ENCODE results near the gene STMN3.

Gene STMN3

GRCh38 chr20:63668351-63668750 lies 15.1 kb upstream of the STMN3 start:
- H3K27ac ChIP-seq: no peak overlapping the region
- TF ChIP-seq CTCF (IDR thresholded peaks at IDR 0.05) (no peak), ZFX (IDR thresholded peaks at IDR 0.05; ENCODE audit: borderline replicate concordance) (no peak)

- H3K27ac ChIP-seq: no peak overlapping the region
- TF ChIP-seq ZFX (IDR thresholded peaks at IDR 0.05; ENCODE audit: borderline replicate concordance): no peak
- TF ChIP-seq CTCF (IDR thresholded peaks at IDR 0.05): no peak
Measured at GRCh38 chr20:63667858-63668257, 14.6 kb upstream of the STMN3 start.

- TF ChIP-seq CTCF (IDR thresholded peaks at IDR 0.05) (no peak), ZFX (IDR thresholded peaks at IDR 0.05; ENCODE audit: borderline replicate concordance) (no peak)
- H3K27ac ChIP-seq: no peak overlapping the region
Measured at GRCh38 chr20:63665708-63666107, 12.5 kb upstream of the STMN3 start.

- TF ChIP-seq CTCF (IDR thresholded peaks at IDR 0.05) (no peak), ZFX (IDR thresholded peaks at IDR 0.05; ENCODE audit: borderline replicate concordance) (no peak)
- H3K27ac ChIP-seq: no peak overlapping the region
Measured at GRCh38 chr20:63664861-63665594, 11.8 kb upstream of the STMN3 start.

- TF ChIP-seq CTCF (IDR thresholded peaks at IDR 0.05): no peak
- H3K27ac ChIP-seq: no peak overlapping the region
Measured at GRCh38 chr20:63664143-63664851, 11.1 kb upstream of the STMN3 start.

GRCh38 chr20:63663332-63664066 lies 10.3 kb upstream of the STMN3 start:
- no peak overlapping the region for H3K27ac ChIP-seq
- TF ChIP-seq CTCF (IDR thresholded peaks at IDR 0.05): no peak
- no peak for TF ChIP-seq ZFX (IDR thresholded peaks at IDR 0.05; ENCODE audit: borderline replicate concordance)

GRCh38 chr20:63662813-63663189 lies 9.6 kb upstream of the STMN3 start:
- no peak overlapping the region for H3K27ac ChIP-seq
- TF ChIP-seq ZFX (IDR thresholded peaks at IDR 0.05; ENCODE audit: borderline replicate concordance) (no peak), CTCF (IDR thresholded peaks at IDR 0.05) (no peak)
